Body of pancreas (tissue), 4 donors: ENCODE measurements around the gene TSG101. TPM values are rescaled to one million over a fixed set of nuclear protein-coding genes. Genes with fewer than 3 reads are reported as not detected.
A peak's percentile ranks its signal among the peaks of the same experiment; 100 is the strongest.

Experiments used
- ATAC-seq: fragments of 150-250 bp; one replicate; pipeline ENCODE4 v1.9.1; 2016
- DNase-seq, 4 donors: peaks; one replicate each; pipeline ENCODE4 v3.0.0-alpha.2; 2019
- H3K27ac ChIP-seq, 4 donors: fragments of 200-600 bp; sonication (generic); 1 replicate in 3 of 4; 2 replicates in 1 of 4; pipeline versions ENCODE4 v1.5.1 to v1.6.1; 2016 to 2019; ENCODE audit warnings: mild to moderate bottlenecking in 1 of 4, mixed read lengths in 1 of 4, moderate library complexity in 1 of 4
- H3K27me3 ChIP-seq, 2 donors: fragments of 200-600 bp; sonication (generic); one replicate each; pipeline ENCODE4 v1.6.0; 2016; ENCODE audit warnings: mild to moderate bottlenecking in 1 of 2
- H3K36me3 ChIP-seq, 2 donors: fragments of 200-600 bp; sonication (generic); replicated peaks in 1 of 2; 2 replicates each; pipeline ENCODE4 v1.5.1; 2016; ENCODE audit warnings: low read depth in 2 of 2; ENCODE audit not compliant: insufficient read depth in 1 of 2
- H3K4me1 ChIP-seq: fragments of 200-600 bp; sonication (generic); one replicate; pipeline ENCODE4 v1.6.0; 2016
- H3K4me3 ChIP-seq, 2 donors: fragments of 200-600 bp; sonication (generic); 1 replicate in 1 of 2; 2 replicates in 1 of 2; pipeline ENCODE4 v1.5.1; 2016 to 2019
- H3K9me3 ChIP-seq, 3 donors: fragments of 200-600 bp; sonication (generic); 1 replicate in 2 of 3; 2 replicates in 1 of 3; pipeline ENCODE4 v1.5.1; 2016
- CTCF ChIP-seq, 7 experiments: fragments of 450-650 bp in 4 of 7; fragments of 200-600 bp in 3 of 7; sonication (generic) in 3 of 7; IDR thresholded peaks; one replicate each; pipeline ENCODE4 v1.5.1; 2016 to 2019; ENCODE audit warnings: antibody characterized with exemption in 7 of 7
- POLR2A ChIP-seq, 3 donors: fragments of 450-650 bp; IDR thresholded peaks; one replicate each; pipeline ENCODE4 v1.6.1; 2016; ENCODE audit warnings: antibody characterized with exemption in 3 of 3, mild to moderate bottlenecking in 2 of 3
- WGBS, 2 donors: methylation state at CpG; one replicate each; pipeline ENCODE4 v1.1.5; 2017; 5-methylcytosine and 5-hydroxymethylcytosine counted together
- intact Hi-C: fragments of 100-400 bp; cut with DNase I; formaldehyde crosslinking; loops from one replicate; pipeline ENCODE4 v1.15.1; 2023
- total RNA-seq, 2 donors: library from RNA; depleted of rRNA; stranded (reverse); fragments of >200 nt; gene quantifications; one replicate each; pipeline ENCODE4 v1.1.0, GENCODE V29; 2016

TSG101 gene
- total RNA-seq, 2 donors from 2014 or later = 36.8 to 50.8 TPM

GRCh38 chr11:18492888-18493287 lies 33.9 kb downstream of the TSG101 start:
- TF ChIP-seq CTCF (IDR thresholded peaks at IDR 0.05) (no peak), POLR2A (IDR thresholded peaks at IDR 0.05) (no peak)
- no peak for ATAC-seq
- no peaks in the 10 kb centered on the region for H3K9me3 ChIP-seq
- H3K36me3 ChIP-seq = peaks cover 0 to 3% of the 10 kb centered on the region in 2 donors
- H3K27me3 ChIP-seq = no peaks in the 10 kb centered on the region
- intact Hi-C loops = no loop called here
- H3K27ac ChIP-seq = peak overlapping the region in 1 of 4 donors; percentile 44
- no peak for DNase-seq
- no peak overlapping the region for H3K4me3 ChIP-seq
- peaks cover 11% of the 10 kb centered on the region for H3K4me1 ChIP-seq

- 93 to 94% methylated on average over 2 of the region's 2 CpGs for WGBS, 2 donors
- no peaks in the 10 kb centered on the region for H3K9me3 ChIP-seq
- ATAC-seq (no peak), DNase-seq (no peak)
- H3K4me1 ChIP-seq = peaks cover 11% of the 10 kb centered on the region
- no peak overlapping the region for H3K27ac ChIP-seq
- no peak overlapping the region for H3K4me3 ChIP-seq
- H3K36me3 ChIP-seq = peaks cover 0 to 3% of the 10 kb centered on the region in 2 donors
- TF ChIP-seq CTCF (IDR thresholded peaks at IDR 0.05) = no peak
- TF ChIP-seq POLR2A (IDR thresholded peaks at IDR 0.05) = no peak
- H3K27me3 ChIP-seq = no peaks in the 10 kb centered on the region
- intact Hi-C loops = no loop called here
Measured at GRCh38 chr11:18491924-18492323, 34.8 kb downstream of the TSG101 start.

- H3K9me3 ChIP-seq = no peaks in the 10 kb centered on the region
- no peak overlapping the region for H3K4me3 ChIP-seq
- ATAC-seq (no peak), DNase-seq (no peak)
- intact Hi-C loops = no loop called here
- WGBS, 2 donors = 88 to 91% methylated on average over 15 of the region's 15 CpGs
- H3K27ac ChIP-seq = peak overlapping the region in 1 of 4 donors; percentile 16
- TF ChIP-seq POLR2A (IDR thresholded peaks at IDR 0.05) = no peak
- no peak for TF ChIP-seq CTCF (IDR thresholded peaks at IDR 0.05)
- H3K36me3 ChIP-seq = peaks cover 0 to 2% of the 10 kb centered on the region in 2 donors
- no peaks in the 10 kb centered on the region for H3K27me3 ChIP-seq
- peaks cover 11% of the 10 kb centered on the region for H3K4me1 ChIP-seq
Measured at GRCh38 chr11:18490736-18491485, 35.8 kb downstream of the TSG101 start.

- H3K4me1 ChIP-seq = peaks cover 11% of the 10 kb centered on the region
- DNase-seq = no peak
- H3K4me3 ChIP-seq = no peak overlapping the region
- peaks cover 0 to 2% of the 10 kb centered on the region in 2 donors for H3K36me3 ChIP-seq
- TF ChIP-seq CTCF (IDR thresholded peaks at IDR 0.05) = no peak
- no peak for TF ChIP-seq POLR2A (IDR thresholded peaks at IDR 0.05)
- no peak for ATAC-seq
- H3K27ac ChIP-seq = peak overlapping the region in 1 of 4 donors; percentile 16
- no peaks in the 10 kb centered on the region for H3K9me3 ChIP-seq
- intact Hi-C loops = no loop called here
- 75 to 83% methylated on average over 1 of the region's 1 CpG for WGBS, 2 donors
- no peaks in the 10 kb centered on the region for H3K27me3 ChIP-seq
Measured at GRCh38 chr11:18490319-18490718, 36.4 kb downstream of the TSG101 start.
